Panc1 (cell line): ENCODE results near the gene SURF4.

Source experiments
- POLR2AphosphoS5 ChIP-seq: IDR thresholded peaks from 2 replicates; pipeline ENCODE4 v1.6.1; 2012; ENCODE audit warnings: mild to moderate bottlenecking, low read depth, low read length, moderate library complexity
- TF ChIP-seq, protein P1 (sequence below): fragments of 450-650 bp; IDR thresholded peaks from 2 replicates; pipeline ENCODE4 v1.5.1; 2017; ENCODE audit warnings: mild to moderate bottlenecking
- TF ChIP-seq, protein P2 (sequence below), 2 experiments: IDR thresholded peaks; 2 replicates each; pipeline ENCODE4 v1.6.1; 2011 to 2012; ENCODE audit warnings: low read depth in 2 of 2, control low read depth in 1 of 2, low read length in 1 of 2, mild to moderate bottlenecking in 1 of 2, moderate library complexity in 1 of 2; ENCODE audit not compliant: insufficient read depth in 1 of 2

DNA sequence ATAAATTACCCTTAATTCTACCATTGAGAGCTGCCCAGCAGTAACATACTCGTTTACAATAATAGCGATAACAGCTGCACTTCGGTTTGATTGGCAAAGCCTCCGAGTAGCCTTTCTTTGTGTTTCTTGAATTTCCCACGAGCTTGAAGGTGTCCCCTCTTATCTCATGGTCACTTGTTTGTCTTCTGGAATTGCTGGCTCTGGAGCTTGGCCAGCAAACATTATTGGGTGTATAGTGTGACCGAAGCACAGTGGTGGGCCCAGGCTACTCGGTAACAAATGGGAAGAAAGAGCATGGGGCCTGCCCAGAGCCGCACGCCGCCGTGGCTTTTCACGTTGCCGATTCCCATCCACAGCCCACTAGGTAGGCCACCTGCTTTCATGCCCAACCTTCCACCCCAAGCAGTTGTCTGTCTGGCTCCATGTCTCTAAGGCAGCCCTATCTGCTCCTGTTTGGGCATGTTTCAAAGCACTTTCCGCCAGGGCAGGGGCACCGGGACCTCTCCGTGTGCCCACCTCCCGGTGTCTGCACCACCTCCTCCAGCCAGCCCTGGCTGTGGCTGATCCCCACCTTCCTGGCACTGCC lies 9.0 kb upstream of the SURF4 start:
- TF ChIP-seq, protein P1, sequence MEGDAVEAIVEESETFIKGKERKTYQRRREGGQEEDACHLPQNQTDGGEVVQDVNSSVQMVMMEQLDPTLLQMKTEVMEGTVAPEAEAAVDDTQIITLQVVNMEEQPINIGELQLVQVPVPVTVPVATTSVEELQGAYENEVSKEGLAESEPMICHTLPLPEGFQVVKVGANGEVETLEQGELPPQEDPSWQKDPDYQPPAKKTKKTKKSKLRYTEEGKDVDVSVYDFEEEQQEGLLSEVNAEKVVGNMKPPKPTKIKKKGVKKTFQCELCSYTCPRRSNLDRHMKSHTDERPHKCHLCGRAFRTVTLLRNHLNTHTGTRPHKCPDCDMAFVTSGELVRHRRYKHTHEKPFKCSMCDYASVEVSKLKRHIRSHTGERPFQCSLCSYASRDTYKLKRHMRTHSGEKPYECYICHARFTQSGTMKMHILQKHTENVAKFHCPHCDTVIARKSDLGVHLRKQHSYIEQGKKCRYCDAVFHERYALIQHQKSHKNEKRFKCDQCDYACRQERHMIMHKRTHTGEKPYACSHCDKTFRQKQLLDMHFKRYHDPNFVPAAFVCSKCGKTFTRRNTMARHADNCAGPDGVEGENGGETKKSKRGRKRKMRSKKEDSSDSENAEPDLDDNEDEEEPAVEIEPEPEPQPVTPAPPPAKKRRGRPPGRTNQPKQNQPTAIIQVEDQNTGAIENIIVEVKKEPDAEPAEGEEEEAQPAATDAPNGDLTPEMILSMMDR = no peak
- no peak for TF ChIP-seq POLR2AphosphoS5
- TF ChIP-seq, protein P2, sequence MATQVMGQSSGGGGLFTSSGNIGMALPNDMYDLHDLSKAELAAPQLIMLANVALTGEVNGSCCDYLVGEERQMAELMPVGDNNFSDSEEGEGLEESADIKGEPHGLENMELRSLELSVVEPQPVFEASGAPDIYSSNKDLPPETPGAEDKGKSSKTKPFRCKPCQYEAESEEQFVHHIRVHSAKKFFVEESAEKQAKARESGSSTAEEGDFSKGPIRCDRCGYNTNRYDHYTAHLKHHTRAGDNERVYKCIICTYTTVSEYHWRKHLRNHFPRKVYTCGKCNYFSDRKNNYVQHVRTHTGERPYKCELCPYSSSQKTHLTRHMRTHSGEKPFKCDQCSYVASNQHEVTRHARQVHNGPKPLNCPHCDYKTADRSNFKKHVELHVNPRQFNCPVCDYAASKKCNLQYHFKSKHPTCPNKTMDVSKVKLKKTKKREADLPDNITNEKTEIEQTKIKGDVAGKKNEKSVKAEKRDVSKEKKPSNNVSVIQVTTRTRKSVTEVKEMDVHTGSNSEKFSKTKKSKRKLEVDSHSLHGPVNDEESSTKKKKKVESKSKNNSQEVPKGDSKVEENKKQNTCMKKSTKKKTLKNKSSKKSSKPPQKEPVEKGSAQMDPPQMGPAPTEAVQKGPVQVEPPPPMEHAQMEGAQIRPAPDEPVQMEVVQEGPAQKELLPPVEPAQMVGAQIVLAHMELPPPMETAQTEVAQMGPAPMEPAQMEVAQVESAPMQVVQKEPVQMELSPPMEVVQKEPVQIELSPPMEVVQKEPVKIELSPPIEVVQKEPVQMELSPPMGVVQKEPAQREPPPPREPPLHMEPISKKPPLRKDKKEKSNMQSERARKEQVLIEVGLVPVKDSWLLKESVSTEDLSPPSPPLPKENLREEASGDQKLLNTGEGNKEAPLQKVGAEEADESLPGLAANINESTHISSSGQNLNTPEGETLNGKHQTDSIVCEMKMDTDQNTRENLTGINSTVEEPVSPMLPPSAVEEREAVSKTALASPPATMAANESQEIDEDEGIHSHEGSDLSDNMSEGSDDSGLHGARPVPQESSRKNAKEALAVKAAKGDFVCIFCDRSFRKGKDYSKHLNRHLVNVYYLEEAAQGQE (IDR thresholded peaks at IDR 0.05; ENCODE audit: insufficient read depth in 1 of 2, low read depth in 2 of 2, low read length in 1 of 2) = no peak
